ENCODE data around the gene TMOD4.

The TMOD4 gene

GRCh38 chr1:151133018-151133806, 42.6 kb downstream of the TMOD4 start:
- no peaks in the 10 kb centered on the region for H3K36me3 ChIP-seq
- no peaks in the 10 kb centered on the region for H3K4me1 ChIP-seq
- H3K27me3 ChIP-seq: no peaks in the 10 kb centered on the region
- DNase-seq: no peak
- no peak for TF ChIP-seq CTCF (IDR thresholded peaks at IDR 0.05; ENCODE audit: low read depth, low read length)
- no peaks in the 10 kb centered on the region for H3K9me3 ChIP-seq
- H3K4me3 ChIP-seq (ENCODE audit: low read depth, low read length): no peak overlapping the region

GRCh38 chr1:151132335-151133017, 43.3 kb downstream of the TMOD4 start:
- Histone ChIP-seq H3K4me3 (ENCODE audit: low read depth, low read length) (no peak overlapping the region), H3K27me3 (no peaks in the 10 kb centered on the region), H3K9me3 (no peaks in the 10 kb centered on the region), H3K4me1 (no peaks in the 10 kb centered on the region), H3K36me3 (no peaks in the 10 kb centered on the region)
- DNase-seq: no peak
- no peak for TF ChIP-seq CTCF (IDR thresholded peaks at IDR 0.05; ENCODE audit: low read depth, low read length)

GRCh38 chr1:151131701-151132334, 44.0 kb downstream of the TMOD4 start:
- Histone ChIP-seq H3K4me3 (ENCODE audit: low read depth, low read length) (no peak overlapping the region), H3K9me3 (no peaks in the 10 kb centered on the region), H3K27me3 (no peaks in the 10 kb centered on the region), H3K4me1 (no peaks in the 10 kb centered on the region), H3K36me3 (no peaks in the 10 kb centered on the region)
- DNase-seq: no peak
- no peak for TF ChIP-seq CTCF (IDR thresholded peaks at IDR 0.05; ENCODE audit: low read depth, low read length)

- TF ChIP-seq CTCF (IDR thresholded peaks at IDR 0.05; ENCODE audit: low read depth, low read length): no peak
- Histone ChIP-seq H3K4me1 (no peaks in the 10 kb centered on the region), H3K9me3 (no peaks in the 10 kb centered on the region), H3K36me3 (no peaks in the 10 kb centered on the region), H3K4me3 (ENCODE audit: low read depth, low read length) (no peak overlapping the region), H3K27me3 (no peaks in the 10 kb centered on the region)
- DNase-seq: no peak
These were observed 44.7 kb downstream of the TMOD4 start for GRCh38 chr1:151130987-151131586.

GRCh38 chr1:151128800-151129199, 47.0 kb downstream of the TMOD4 start:
- Histone ChIP-seq H3K27me3 (no peaks in the 10 kb centered on the region), H3K9me3 (no peaks in the 10 kb centered on the region), H3K4me3 (ENCODE audit: low read depth, low read length) (no peak overlapping the region), H3K36me3 (no peaks in the 10 kb centered on the region), H3K4me1 (no peaks in the 10 kb centered on the region)
- DNase-seq: no peak
- TF ChIP-seq CTCF (IDR thresholded peaks at IDR 0.05; ENCODE audit: low read depth, low read length): no peak

All from BE2C (cell line).